ACC112 (cell line): Measurements from ENCODE around the gene ARHGEF2.

ENCODE experiments used
- H2AFZ ChIP-seq: fragments of 200-600 bp; sonication (generic); one replicate; pipeline ENCODE4 v1.6.0; 2017; ENCODE audit warnings: antibody characterized with exemption, low read length; ENCODE audit not compliant: unreplicated experiment
- H3K27ac ChIP-seq: fragments of 200-600 bp; sonication (generic); 2 replicates; pipeline ENCODE4 v1.5.1; 2014; ENCODE audit warnings: low read depth, mild to moderate bottlenecking, antibody characterized with exemption, low read length, moderate library complexity
- H3K27me3 ChIP-seq: fragments of 200-600 bp; sonication (generic); 2 replicates; pipeline ENCODE4 v1.6.1; 2014; ENCODE audit warnings: mild to moderate bottlenecking, antibody characterized with exemption, low read length, moderate library complexity, mixed read lengths; ENCODE audit not compliant: insufficient read depth
- H3K36me3 ChIP-seq: fragments of 200-600 bp; sonication (generic); 2 replicates; pipeline ENCODE4 v1.6.1; 2016; ENCODE audit warnings: mild to moderate bottlenecking, antibody characterized with exemption, low read length, moderate library complexity, mixed read lengths; ENCODE audit not compliant: insufficient read depth
- H3K4me1 ChIP-seq: fragments of 200-600 bp; sonication (generic); one replicate; pipeline ENCODE4 v1.6.1; 2016; ENCODE audit warnings: low read length, mixed read lengths; ENCODE audit not compliant: insufficient read depth, unreplicated experiment, control insufficient read depth
- H3K4me3 ChIP-seq: fragments of 200-600 bp; sonication (generic); 2 replicates; pipeline ENCODE4 v1.5.1; 2014; ENCODE audit warnings: mild to moderate bottlenecking, low read depth, low read length
- H3K79me2 ChIP-seq: fragments of 200-600 bp; sonication (generic); one replicate; pipeline ENCODE4 v1.6.0; 2016; ENCODE audit warnings: low read length; ENCODE audit not compliant: control insufficient read depth, unreplicated experiment, insufficient read depth

ARHGEF2 gene

DNA sequence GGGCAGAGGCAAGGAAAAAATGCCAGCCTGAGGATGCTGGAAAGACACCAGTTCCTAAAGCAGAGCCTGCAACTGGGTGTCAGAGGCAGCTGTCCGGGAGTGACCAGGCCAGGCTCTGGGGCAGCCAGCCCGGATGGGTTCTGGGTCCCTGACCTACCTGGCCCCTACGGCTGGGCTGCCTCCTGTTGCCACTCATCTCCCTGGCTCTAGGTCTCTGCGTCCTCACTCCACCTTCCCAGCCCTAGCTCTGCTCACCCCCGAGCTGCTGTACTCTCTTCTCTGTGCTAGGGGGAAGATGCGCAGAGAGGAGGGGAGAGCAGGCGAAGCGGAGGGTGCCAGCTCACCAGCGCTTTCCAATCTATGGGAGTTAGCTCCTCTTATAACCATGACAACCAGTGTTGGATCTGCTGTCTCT lies 9.0 kb downstream of the ARHGEF2 start:
- H3K27me3 ChIP-seq, result no peaks in the 10 kb centered on the region
- peaks cover 57% of the 10 kb centered on the region for H3K79me2 ChIP-seq
- H3K4me1 ChIP-seq, result peaks cover 59% of the 10 kb centered on the region
- H3K27ac ChIP-seq, result peak overlapping the region; percentile 82
- H3K4me3 ChIP-seq, result no peak overlapping the region
- no peak overlapping the region for H2AFZ ChIP-seq
- peaks cover 17% of the 10 kb centered on the region; the same call in 1 of the 2 replicates for H3K36me3 ChIP-seq

GRCh38 chr1:155968670-155969069 lies 9.7 kb downstream of the ARHGEF2 start:
- Histone ChIP-seq H3K36me3 (peaks cover 17% of the 10 kb centered on the region; the same call in 1 of the 2 replicates), H3K4me3 (no peak overlapping the region), H2AFZ (no peak overlapping the region), H3K27me3 (no peaks in the 10 kb centered on the region), H3K27ac (peak overlapping the region; percentile 21; the same call in 1 of the 2 replicates), H3K79me2 (peaks cover 50% of the 10 kb centered on the region), H3K4me1 (peaks cover 56% of the 10 kb centered on the region)

GRCh38 chr1:155968051-155968400 lies 10.3 kb downstream of the ARHGEF2 start:
- H3K27ac ChIP-seq, result no peak overlapping the region
- H3K79me2 ChIP-seq, result peaks cover 47% of the 10 kb centered on the region
- no peaks in the 10 kb centered on the region for H3K27me3 ChIP-seq
- H3K4me1 ChIP-seq, result peaks cover 54% of the 10 kb centered on the region
- H3K4me3 ChIP-seq, result no peak overlapping the region
- H3K36me3 ChIP-seq, result peaks cover 16% of the 10 kb centered on the region; the same call in 1 of the 2 replicates
- H2AFZ ChIP-seq, result no peak overlapping the region

GRCh38 chr1:155967341-155968050 lies 10.9 kb downstream of the ARHGEF2 start:
- no peaks in the 10 kb centered on the region for H3K27me3 ChIP-seq
- H3K27ac ChIP-seq, result no peak overlapping the region
- no peak overlapping the region for H2AFZ ChIP-seq
- peaks cover 13% of the 10 kb centered on the region; the same call in 1 of the 2 replicates for H3K36me3 ChIP-seq
- H3K4me1 ChIP-seq, result peaks cover 54% of the 10 kb centered on the region
- peaks cover 41% of the 10 kb centered on the region for H3K79me2 ChIP-seq
- no peak overlapping the region for H3K4me3 ChIP-seq

DNA sequence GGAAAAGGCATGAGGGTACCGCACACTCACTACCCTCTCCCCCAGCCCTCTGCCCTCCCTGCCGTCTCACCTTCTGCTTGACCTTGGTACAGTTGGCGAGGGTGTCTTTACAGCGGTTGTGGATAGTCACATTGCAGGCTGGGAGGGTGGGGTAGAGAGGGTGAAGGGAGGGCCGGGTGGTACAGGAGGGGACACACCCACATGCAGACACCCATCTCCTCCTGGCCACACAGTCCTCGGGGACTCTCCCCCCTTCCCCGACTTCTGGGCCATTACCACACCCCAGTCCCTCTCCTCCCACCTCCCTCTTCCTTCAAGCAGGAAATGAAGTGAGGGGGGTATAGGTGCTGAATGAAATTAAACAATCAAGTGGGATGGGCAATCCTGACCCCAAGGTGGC lies 11.6 kb downstream of the ARHGEF2 start:
- H3K4me3 ChIP-seq, result no peak overlapping the region
- H3K4me1 ChIP-seq, result peaks cover 53% of the 10 kb centered on the region
- H3K27ac ChIP-seq, result no peak overlapping the region
- H3K36me3 ChIP-seq, result peaks cover 13% of the 10 kb centered on the region; the same call in 1 of the 2 replicates
- H3K79me2 ChIP-seq, result peaks cover 34% of the 10 kb centered on the region
- H2AFZ ChIP-seq, result no peak overlapping the region
- no peaks in the 10 kb centered on the region for H3K27me3 ChIP-seq

- peaks cover 36% of the 10 kb centered on the region for H3K79me2 ChIP-seq
- H3K4me1 ChIP-seq, result peaks cover 57% of the 10 kb centered on the region
- H3K27ac ChIP-seq, result no peak overlapping the region
- H3K27me3 ChIP-seq, result no peaks in the 10 kb centered on the region
- H3K36me3 ChIP-seq, result peaks cover 13% of the 10 kb centered on the region; the same call in 1 of the 2 replicates
- no peak overlapping the region for H2AFZ ChIP-seq
- H3K4me3 ChIP-seq, result no peak overlapping the region
Measured at GRCh38 chr1:155966135-155966534, 12.2 kb downstream of the ARHGEF2 start.

- Histone ChIP-seq H2AFZ (no peak overlapping the region), H3K4me3 (no peak overlapping the region), H3K27ac (no peak overlapping the region), H3K27me3 (no peaks in the 10 kb centered on the region), H3K79me2 (peaks cover 25% of the 10 kb centered on the region), H3K4me1 (peaks cover 45% of the 10 kb centered on the region), H3K36me3 (peaks cover 18% of the 10 kb centered on the region)
Measured at GRCh38 chr1:155964193-155964592, 14.2 kb downstream of the ARHGEF2 start.

GRCh38 chr1:155962599-155963211 lies 15.6 kb downstream of the ARHGEF2 start:
- Histone ChIP-seq H3K36me3 (peaks cover 18% of the 10 kb centered on the region), H3K4me3 (no peak overlapping the region), H3K4me1 (peaks cover 31% of the 10 kb centered on the region), H3K27ac (peak overlapping the region; percentile 40), H3K27me3 (no peaks in the 10 kb centered on the region), H2AFZ (no peak overlapping the region), H3K79me2 (peaks cover 11% of the 10 kb centered on the region)

DNA sequence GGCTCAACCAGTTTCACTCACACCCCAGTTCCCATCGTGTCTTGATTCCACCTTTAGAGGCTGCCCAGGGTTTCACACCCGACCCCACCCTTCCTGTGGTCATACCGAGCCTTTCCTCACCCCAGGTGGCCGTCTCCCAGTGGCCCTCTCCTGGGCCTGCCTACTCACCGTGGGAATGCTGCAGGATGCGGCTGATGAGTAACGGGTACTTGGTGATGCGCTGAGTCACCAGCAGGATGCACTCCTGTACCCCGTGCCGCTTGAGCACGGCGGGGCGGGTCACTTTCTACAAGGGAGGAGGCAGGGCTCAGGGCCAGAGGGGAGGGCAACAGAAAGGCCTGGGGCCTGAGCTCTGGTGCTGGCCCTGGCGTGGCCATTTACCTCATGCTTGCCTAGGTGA lies 16.4 kb downstream of the ARHGEF2 start:
- Histone ChIP-seq H3K79me2 (peaks cover 8% of the 10 kb centered on the region), H3K27me3 (no peaks in the 10 kb centered on the region), H3K4me1 (peaks cover 24% of the 10 kb centered on the region), H3K4me3 (no peak overlapping the region), H3K27ac (peak overlapping the region; percentile 81), H2AFZ (no peak overlapping the region), H3K36me3 (peaks cover 26% of the 10 kb centered on the region)

- Histone ChIP-seq H3K27ac (peak overlapping the region; percentile 36; the same call in 1 of the 2 replicates), H3K4me1 (peaks cover 23% of the 10 kb centered on the region), H3K36me3 (peaks cover 27% of the 10 kb centered on the region), H3K27me3 (no peaks in the 10 kb centered on the region), H3K4me3 (no peak overlapping the region), H2AFZ (no peak overlapping the region), H3K79me2 (peaks cover 8% of the 10 kb centered on the region)
Measured at GRCh38 chr1:155960081-155960745, 18.1 kb downstream of the ARHGEF2 start.
